UCSD-AML1 (cell line): ENCODE results near the gene MTHFD1L.
"Not testable (repeated sequence)": the region's sequence is repeated elsewhere in the genome, so short reads cannot be mapped to it uniquely, and the experiment has no call there.

ENCODE experiments used
- DNase-seq: peaks from one replicate; lab custom pipeline; 2025; ENCODE audit not compliant: unreplicated experiment; lab: John Stamatoyannopoulos, UW

Gene MTHFD1L

GRCh38 chr6:151036869-151037680 lies 171.6 kb downstream of the MTHFD1L start:
- DNase-seq: no peak

- DNase-seq: no peak
These were observed 173.1 kb downstream of the MTHFD1L start for GRCh38 chr6:151038616-151039015.

GRCh38 chr6:151040888-151041521 lies 175.5 kb downstream of the MTHFD1L start:
- peak; percentile 90 for DNase-seq

- no peak for DNase-seq
These were observed 176.2 kb downstream of the MTHFD1L start for GRCh38 chr6:151041686-151042085.

- not testable (repeated sequence) for DNase-seq
These were observed 177.4 kb downstream of the MTHFD1L start for GRCh38 chr6:151042911-151043330.

GRCh38 chr6:151043944-151044343 lies 178.4 kb downstream of the MTHFD1L start:
- DNase-seq: peak; percentile 27

- no peak for DNase-seq
These were observed 179.3 kb downstream of the MTHFD1L start for GRCh38 chr6:151044465-151045441.

GRCh38 chr6:151045511-151046222 lies 180.2 kb downstream of the MTHFD1L start:
- DNase-seq: peak; percentile 22

- DNase-seq: no peak
These were observed 185.7 kb downstream of the MTHFD1L start for GRCh38 chr6:151051164-151051563.

- no peak for DNase-seq
These were observed 186.6 kb downstream of the MTHFD1L start for GRCh38 chr6:151052021-151052646.

- no peak for DNase-seq
These were observed 188.8 kb downstream of the MTHFD1L start for GRCh38 chr6:151054306-151054705.

GRCh38 chr6:151056230-151056907 lies 190.9 kb downstream of the MTHFD1L start:
- DNase-seq: no peak

GRCh38 chr6:151057061-151057460 lies 191.6 kb downstream of the MTHFD1L start:
- DNase-seq: no peak

- DNase-seq: no peak
These were observed 192.7 kb downstream of the MTHFD1L start for GRCh38 chr6:151058021-151058733.

GRCh38 chr6:151059612-151060095 lies 194.2 kb downstream of the MTHFD1L start:
- peak; percentile 61 for DNase-seq

- DNase-seq: no peak
These were observed 194.7 kb downstream of the MTHFD1L start for GRCh38 chr6:151060096-151060765.

- no peak for DNase-seq
These were observed 195.4 kb downstream of the MTHFD1L start for GRCh38 chr6:151060766-151061531.
